Thyroid gland (tissue), 4 donors: ENCODE measurements around the gene ALKBH3.

Source experiments
- POLR2A ChIP-seq, 2 donors: fragments of 450-650 bp; IDR thresholded peaks; one replicate each; pipeline ENCODE4 v1.6.1; 2017; ENCODE audit warnings: antibody characterized with exemption in 2 of 2, mild to moderate bottlenecking in 2 of 2, moderate library complexity in 1 of 2
- TF ChIP-seq, protein P1 (sequence below), 6 experiments: fragments of 200-600 bp in 3 of 6; fragments of 450-650 bp in 3 of 6; sonication (generic) in 3 of 6; IDR thresholded peaks; one replicate each; pipeline ENCODE4 v1.5.1; 2016 to 2019; ENCODE audit warnings: antibody characterized with exemption in 6 of 6, mild to moderate bottlenecking in 2 of 6, inconsistent platforms in 1 of 6, moderate library complexity in 1 of 6

DNA sequence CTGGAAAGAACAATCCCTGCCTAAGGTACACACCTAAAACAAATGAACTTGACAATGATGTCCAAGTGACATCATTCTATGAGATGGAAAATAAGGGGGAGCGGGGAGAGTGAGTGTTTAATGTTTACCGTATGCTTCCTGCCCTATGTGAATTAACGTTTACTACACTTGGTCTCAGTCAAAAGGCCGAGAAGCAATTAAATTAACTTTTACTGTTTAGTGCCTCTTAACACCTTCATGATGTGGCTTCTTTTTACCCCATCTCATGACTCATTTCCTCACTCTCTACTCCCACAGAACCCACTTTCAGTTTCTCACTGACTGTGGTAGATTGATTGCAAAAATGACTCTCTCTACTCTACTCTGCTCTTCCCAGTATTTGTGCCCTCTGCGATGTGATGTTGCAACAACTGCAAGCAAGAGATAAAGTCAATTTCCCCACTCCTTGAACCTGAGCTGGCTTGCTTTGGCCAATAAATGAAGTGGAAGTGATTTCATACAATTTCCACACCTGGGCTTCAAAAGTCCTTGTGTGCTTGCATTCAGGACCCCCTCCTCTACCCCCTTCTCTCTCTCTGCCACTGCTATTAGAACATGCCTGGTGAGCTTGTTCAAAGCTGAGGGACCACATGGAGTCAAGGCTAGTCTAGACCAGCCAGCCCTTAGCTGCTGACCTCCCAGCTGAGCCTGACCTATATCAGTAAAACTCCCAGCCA, 11.6 kb upstream of the ALKBH3 start:
- TF ChIP-seq, protein P1, sequence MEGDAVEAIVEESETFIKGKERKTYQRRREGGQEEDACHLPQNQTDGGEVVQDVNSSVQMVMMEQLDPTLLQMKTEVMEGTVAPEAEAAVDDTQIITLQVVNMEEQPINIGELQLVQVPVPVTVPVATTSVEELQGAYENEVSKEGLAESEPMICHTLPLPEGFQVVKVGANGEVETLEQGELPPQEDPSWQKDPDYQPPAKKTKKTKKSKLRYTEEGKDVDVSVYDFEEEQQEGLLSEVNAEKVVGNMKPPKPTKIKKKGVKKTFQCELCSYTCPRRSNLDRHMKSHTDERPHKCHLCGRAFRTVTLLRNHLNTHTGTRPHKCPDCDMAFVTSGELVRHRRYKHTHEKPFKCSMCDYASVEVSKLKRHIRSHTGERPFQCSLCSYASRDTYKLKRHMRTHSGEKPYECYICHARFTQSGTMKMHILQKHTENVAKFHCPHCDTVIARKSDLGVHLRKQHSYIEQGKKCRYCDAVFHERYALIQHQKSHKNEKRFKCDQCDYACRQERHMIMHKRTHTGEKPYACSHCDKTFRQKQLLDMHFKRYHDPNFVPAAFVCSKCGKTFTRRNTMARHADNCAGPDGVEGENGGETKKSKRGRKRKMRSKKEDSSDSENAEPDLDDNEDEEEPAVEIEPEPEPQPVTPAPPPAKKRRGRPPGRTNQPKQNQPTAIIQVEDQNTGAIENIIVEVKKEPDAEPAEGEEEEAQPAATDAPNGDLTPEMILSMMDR (IDR thresholded peaks at IDR 0.05), result no peak
- TF ChIP-seq POLR2A (IDR thresholded peaks at IDR 0.05), result no peak
